ENCODE data around the gene NEK4. TPM values are rescaled to one million over a fixed set of nuclear protein-coding genes. Genes with fewer than 3 reads are reported as not detected.

Gene NEK4
- total and polyA plus RNA-seq, 2 of the 13 experiments (the other 11 are each of a cell fraction or from before 2014, with no cell fraction given) = 16.5 to 38.0 TPM

GRCh38 chr3:52792413-52792812 is 21.7 kb upstream of the NEK4 start (continued):
- TF ChIP-seq ZNF777 (CRISPR knock-in tag; IDR thresholded peaks at IDR 0.05) = no peak
- TF ChIP-seq HMG20A (CRISPR knock-in tag; IDR thresholded peaks at IDR 0.05; ENCODE audit: borderline replicate concordance) = no peak
- TF ChIP-seq NFAT5 (CRISPR knock-in tag; IDR thresholded peaks at IDR 0.05) = no peak
- TF ChIP-seq CHD4 (IDR thresholded peaks at IDR 0.05; ENCODE audit: borderline replicate concordance, low read length) = no peak
- TF ChIP-seq SPEN (CRISPR knock-in tag; IDR thresholded peaks at IDR 0.05; ENCODE audit: low read depth) = peak; percentile 69
- peak; percentile 38 to 47; a peak in 2 of 4 replicates for TF ChIP-seq HMGXB4 (CRISPR knock-in tag; IDR thresholded peaks at IDR 0.05; ENCODE audit: borderline replicate concordance in 1 of 2, low read depth in 1 of 2)
- TF ChIP-seq RBFOX2 (IDR thresholded peaks at IDR 0.05; ENCODE audit: low read depth, low read length) = no peak
- TF ChIP-seq MIXL1 (CRISPR knock-in tag; IDR thresholded peaks at IDR 0.05) = 0 out of 2 replicates have a peak, but pooled peaks have one; percentile 11
- TF ChIP-seq ZBTB7A (CRISPR knock-in tag; IDR thresholded peaks at IDR 0.05) = no peak
- TF ChIP-seq ZNF331 (CRISPR knock-in tag; IDR thresholded peaks at IDR 0.05) = peak; percentile 44; the same call in 1 of the 2 replicates
- no peak for TF ChIP-seq ZNF451 (CRISPR knock-in tag; IDR thresholded peaks at IDR 0.05)
- no peak for TF ChIP-seq ZNF83 (CRISPR knock-in tag; IDR thresholded peaks at IDR 0.05; ENCODE audit: borderline replicate concordance)
- TF ChIP-seq SNAPC2 (CRISPR knock-in tag; IDR thresholded peaks at IDR 0.05) = no peak
- TF ChIP-seq ZNF225 (CRISPR knock-in tag; IDR thresholded peaks at IDR 0.05) = no peak
- TF ChIP-seq ZNF432 (CRISPR knock-in tag; IDR thresholded peaks at IDR 0.05; ENCODE audit: borderline replicate concordance) = no peak
- no peak for TF ChIP-seq NFE2L2 (IDR thresholded peaks at IDR 0.05; ENCODE audit: low read length)
- no peak for TF ChIP-seq ZNF558 (CRISPR knock-in tag; IDR thresholded peaks at IDR 0.05; ENCODE audit: borderline replicate concordance)
- no peak for TF ChIP-seq REL (CRISPR knock-in tag; conservative IDR thresholded peaks at IDR 0.05)
- no peak for TF ChIP-seq ZNF597 (CRISPR knock-in tag; IDR thresholded peaks at IDR 0.05)
- TF ChIP-seq TMF1 (CRISPR knock-in tag; IDR thresholded peaks at IDR 0.05; ENCODE audit: low read depth) = no peak
- TF ChIP-seq ZNF790 (CRISPR knock-in tag; IDR thresholded peaks at IDR 0.05; ENCODE audit: borderline replicate concordance) = no peak
- no peak for TF ChIP-seq ZFP36L1 (CRISPR knock-in tag; IDR thresholded peaks at IDR 0.05)
- TF ChIP-seq MYPOP (CRISPR knock-in tag; IDR thresholded peaks at IDR 0.05) = no peak
- TF ChIP-seq ZNF792 (CRISPR knock-in tag; IDR thresholded peaks at IDR 0.05) = no peak

Data from HepG2 (cell line).